Peyer's patch (tissue), 4 donors: ENCODE measurements around the gene ABHD17A.

Experiments used
- CTCF ChIP-seq, 6 experiments: fragments of 450-650 bp in 4 of 6; fragments of 200-600 bp in 2 of 6; sonication (generic) in 1 of 6; IDR thresholded peaks; one replicate each; pipeline ENCODE4 v1.5.1; 2017 to 2019; ENCODE audit warnings: antibody characterized with exemption in 6 of 6, mild to moderate bottlenecking in 3 of 6, moderate library complexity in 1 of 6
- POLR2A ChIP-seq, 2 donors: fragments of 450-650 bp; IDR thresholded peaks; one replicate each; pipeline ENCODE4 v1.5.1; 2017; ENCODE audit warnings: antibody characterized with exemption in 2 of 2, mild to moderate bottlenecking in 2 of 2, moderate library complexity in 2 of 2

DNA sequence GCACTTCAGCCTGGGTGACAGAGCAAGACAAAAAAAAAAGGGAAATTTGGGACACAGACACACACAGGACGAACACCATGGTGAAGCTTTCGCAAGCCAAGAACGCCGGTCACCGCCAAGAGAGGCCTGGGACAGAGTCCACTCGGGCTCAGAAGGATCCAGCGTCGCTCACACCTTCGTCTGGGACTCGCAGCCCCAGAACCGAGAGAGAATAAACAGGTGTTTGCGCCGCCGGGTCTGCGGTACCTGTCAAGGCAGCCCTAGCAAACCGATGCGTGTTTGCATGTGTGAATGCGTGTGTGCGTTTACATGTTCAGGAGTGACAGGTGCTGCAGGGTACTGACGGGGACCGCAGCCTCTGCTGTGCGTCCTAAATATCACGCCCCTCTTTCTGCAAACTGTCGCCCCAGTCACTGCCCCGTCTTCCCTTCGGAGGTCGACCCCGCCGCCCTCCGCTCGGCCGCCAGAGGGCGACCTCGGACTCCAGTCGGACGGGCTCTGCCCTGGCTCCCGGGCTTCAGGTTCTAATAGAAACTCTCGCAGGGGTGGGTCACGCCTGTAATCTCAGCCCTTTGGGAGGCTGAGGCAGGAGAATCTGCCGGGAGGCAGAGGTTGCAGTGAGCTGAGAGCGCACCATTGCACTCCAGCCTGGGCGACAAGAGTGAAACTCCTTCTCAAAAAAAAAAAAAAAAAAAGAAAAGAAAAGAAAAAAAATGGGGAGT is 43.9 kb upstream of the ABHD17A start:
- TF ChIP-seq CTCF (IDR thresholded peaks at IDR 0.05) (peak; percentile 83 to 94 (median 92)), POLR2A (IDR thresholded peaks at IDR 0.05) (peak in 1 of 2 donors; percentile 3)
